ENCODE measurements around the gene MYADML2. TPM values are rescaled to one million over a fixed set of nuclear protein-coding genes. Genes with fewer than 3 reads are reported as not detected.
A peak's percentile ranks its signal among the peaks of the same experiment; 100 is the strongest.

Gene MYADML2
- total RNA-seq, 1 donor from 2014 or later = not detected

DNA sequence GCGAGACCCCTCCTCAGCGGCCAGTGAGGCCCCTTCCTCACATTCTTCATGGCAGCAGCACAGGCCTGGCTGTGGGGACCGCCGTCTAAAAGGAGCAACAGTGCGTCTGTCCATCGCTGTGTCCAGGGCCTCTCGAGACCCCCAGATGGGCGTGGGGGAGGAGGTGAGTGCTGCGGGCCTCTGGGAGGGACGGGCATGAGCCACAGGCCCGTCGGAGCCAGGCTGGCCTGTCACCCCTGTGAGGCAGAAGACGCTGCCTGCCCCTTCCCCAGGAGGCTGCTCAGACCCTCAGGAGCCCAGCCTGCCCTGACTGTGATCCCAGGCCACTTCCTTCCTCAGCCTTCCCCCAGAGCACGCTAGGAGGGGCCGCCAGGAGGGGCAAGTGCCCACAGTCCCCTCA is 7.8 kb downstream of the MYADML2 start:
- DNase-seq (ENCODE audit: extremely low spot score, unreplicated experiment) = no peak
- Mint-ChIP-seq H3K9me3 (no peaks in the 10 kb centered on the region), H3K36me3 (no peaks in the 10 kb centered on the region), H3K4me3 (no peak overlapping the region), H3K27ac (no peak overlapping the region), H3K27me3 (peaks cover 4% of the 10 kb centered on the region), H3K4me1 (ENCODE audit: unreplicated experiment) (no peaks in the 10 kb centered on the region)
- TF ChIP-seq, protein P1, sequence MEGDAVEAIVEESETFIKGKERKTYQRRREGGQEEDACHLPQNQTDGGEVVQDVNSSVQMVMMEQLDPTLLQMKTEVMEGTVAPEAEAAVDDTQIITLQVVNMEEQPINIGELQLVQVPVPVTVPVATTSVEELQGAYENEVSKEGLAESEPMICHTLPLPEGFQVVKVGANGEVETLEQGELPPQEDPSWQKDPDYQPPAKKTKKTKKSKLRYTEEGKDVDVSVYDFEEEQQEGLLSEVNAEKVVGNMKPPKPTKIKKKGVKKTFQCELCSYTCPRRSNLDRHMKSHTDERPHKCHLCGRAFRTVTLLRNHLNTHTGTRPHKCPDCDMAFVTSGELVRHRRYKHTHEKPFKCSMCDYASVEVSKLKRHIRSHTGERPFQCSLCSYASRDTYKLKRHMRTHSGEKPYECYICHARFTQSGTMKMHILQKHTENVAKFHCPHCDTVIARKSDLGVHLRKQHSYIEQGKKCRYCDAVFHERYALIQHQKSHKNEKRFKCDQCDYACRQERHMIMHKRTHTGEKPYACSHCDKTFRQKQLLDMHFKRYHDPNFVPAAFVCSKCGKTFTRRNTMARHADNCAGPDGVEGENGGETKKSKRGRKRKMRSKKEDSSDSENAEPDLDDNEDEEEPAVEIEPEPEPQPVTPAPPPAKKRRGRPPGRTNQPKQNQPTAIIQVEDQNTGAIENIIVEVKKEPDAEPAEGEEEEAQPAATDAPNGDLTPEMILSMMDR (conservative IDR thresholded peaks at IDR 0.05) = no peak

DNA sequence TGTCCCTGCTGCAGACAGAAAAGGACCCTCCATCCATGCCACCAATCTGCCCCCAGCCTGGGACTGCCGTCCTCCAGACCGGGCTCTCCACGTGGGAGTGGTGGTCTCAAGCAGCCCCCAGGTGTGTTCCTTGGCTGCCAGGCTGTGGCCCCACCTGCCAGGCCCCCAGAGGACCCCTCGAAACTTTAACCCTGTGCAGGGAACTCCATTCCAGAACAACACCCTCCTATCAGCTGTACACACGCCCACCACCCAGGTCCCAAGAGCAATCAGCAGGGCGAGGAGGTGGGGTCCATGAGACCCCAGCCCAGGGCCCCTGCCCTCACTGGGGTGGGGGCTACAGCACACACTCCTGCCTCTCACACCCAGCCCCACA is 11.3 kb downstream of the MYADML2 start:
- H3K4me3 Mint-ChIP-seq = peak overlapping the region; percentile 90
- H3K4me1 Mint-ChIP-seq (ENCODE audit: unreplicated experiment) = peaks cover 3% of the 10 kb centered on the region
- peaks cover 4% of the 10 kb centered on the region for H3K27me3 Mint-ChIP-seq
- peak overlapping the region; percentile 43 for H3K27ac Mint-ChIP-seq
- TF ChIP-seq, protein P1 (conservative IDR thresholded peaks at IDR 0.05) = no peak
- H3K9me3 Mint-ChIP-seq = no peaks in the 10 kb centered on the region
- DNase-seq (ENCODE audit: extremely low spot score, unreplicated experiment) = no peak
- no peaks in the 10 kb centered on the region for H3K36me3 Mint-ChIP-seq

DNA sequence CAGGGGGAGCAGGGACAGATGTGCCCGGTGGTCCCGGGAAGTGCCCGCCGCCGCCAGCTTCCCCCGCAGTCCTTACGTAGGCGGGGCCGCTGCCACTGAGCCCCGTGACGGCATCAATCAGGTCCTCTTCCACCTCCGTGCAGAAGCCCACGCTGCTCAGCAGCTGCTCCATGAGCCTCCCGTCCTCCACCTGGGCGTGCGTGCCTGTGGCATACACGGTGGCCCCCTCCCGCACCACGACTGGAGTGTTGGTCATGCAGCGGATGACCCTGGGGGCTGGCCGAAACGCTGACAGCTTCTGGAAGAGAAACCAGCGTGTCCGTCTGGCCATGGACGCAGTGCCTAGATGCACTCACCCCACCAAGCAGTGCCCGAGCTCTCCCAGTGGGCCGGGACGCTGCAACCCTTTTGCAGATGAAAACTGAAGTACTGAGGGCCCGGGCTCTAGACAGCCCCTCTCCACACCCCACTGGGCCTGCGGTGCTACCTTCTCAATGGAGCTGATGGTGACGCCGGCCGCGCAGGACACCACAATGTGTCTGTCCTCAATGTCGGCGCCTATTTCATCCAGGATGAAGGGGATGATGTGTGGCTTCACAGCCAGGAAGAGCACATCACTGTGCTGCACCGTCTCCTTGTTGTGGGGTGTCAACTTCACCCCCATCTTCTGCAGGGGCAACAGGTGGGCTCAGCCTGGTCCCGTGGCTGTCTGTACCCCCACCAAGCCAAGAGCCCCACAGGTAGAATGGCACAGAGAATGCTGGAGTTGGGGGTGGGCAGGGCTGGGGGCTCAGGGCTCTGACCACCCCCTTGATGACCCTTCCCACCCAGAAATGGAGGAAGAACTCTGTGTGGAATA is 12.0 kb downstream of the MYADML2 start:
- TF ChIP-seq, protein P1 (conservative IDR thresholded peaks at IDR 0.05) = no peak
- Mint-ChIP-seq H3K27ac (no peak overlapping the region), H3K27me3 (no peaks in the 10 kb centered on the region), H3K36me3 (no peaks in the 10 kb centered on the region), H3K4me1 (ENCODE audit: unreplicated experiment) (peaks cover 3% of the 10 kb centered on the region), H3K9me3 (no peaks in the 10 kb centered on the region), H3K4me3 (peak overlapping the region; percentile 90)
- DNase-seq (ENCODE audit: extremely low spot score, unreplicated experiment) = no peak

DNA sequence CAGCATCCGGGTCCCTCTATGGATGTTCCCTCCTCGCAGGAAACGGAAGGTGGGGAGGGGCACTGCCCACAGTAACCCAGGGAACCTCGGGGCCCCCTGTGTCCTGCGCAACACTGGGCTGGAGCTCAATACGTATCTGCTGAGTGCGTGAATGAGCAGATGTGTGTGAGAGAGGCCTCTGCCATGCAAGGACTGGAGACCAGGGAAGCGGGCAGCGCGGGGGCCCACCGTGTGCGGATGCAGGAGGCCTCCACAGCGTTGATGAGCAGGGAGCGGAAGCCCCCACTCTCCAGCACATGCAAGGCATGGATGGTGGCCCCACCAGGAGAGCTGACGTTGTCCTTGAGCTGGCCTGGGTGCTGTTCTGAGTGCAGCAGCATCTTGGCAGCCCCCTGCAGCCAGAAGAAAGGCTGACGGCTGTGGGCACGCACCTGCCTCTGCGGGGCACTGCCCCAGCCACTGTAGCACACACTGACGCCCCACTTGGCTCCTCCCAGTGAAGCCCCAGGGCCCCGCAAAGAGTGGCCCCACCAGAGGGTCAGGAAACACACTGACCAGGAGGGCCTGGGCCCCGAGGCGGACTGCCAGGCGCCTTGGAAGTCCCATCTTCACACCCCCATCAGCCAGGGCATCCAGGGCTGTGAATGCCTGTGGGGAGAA is 12.8 kb downstream of the MYADML2 start:
- peaks cover 3% of the 10 kb centered on the region for H3K4me1 Mint-ChIP-seq (ENCODE audit: unreplicated experiment)
- H3K36me3 Mint-ChIP-seq = no peaks in the 10 kb centered on the region
- TF ChIP-seq, protein P1 (conservative IDR thresholded peaks at IDR 0.05) = no peak
- no peaks in the 10 kb centered on the region for H3K27me3 Mint-ChIP-seq
- no peaks in the 10 kb centered on the region for H3K9me3 Mint-ChIP-seq
- no peak for DNase-seq (ENCODE audit: extremely low spot score, unreplicated experiment)
- peak overlapping the region; percentile 76 for H3K4me3 Mint-ChIP-seq
- peak overlapping the region; percentile 53 for H3K27ac Mint-ChIP-seq

DNA sequence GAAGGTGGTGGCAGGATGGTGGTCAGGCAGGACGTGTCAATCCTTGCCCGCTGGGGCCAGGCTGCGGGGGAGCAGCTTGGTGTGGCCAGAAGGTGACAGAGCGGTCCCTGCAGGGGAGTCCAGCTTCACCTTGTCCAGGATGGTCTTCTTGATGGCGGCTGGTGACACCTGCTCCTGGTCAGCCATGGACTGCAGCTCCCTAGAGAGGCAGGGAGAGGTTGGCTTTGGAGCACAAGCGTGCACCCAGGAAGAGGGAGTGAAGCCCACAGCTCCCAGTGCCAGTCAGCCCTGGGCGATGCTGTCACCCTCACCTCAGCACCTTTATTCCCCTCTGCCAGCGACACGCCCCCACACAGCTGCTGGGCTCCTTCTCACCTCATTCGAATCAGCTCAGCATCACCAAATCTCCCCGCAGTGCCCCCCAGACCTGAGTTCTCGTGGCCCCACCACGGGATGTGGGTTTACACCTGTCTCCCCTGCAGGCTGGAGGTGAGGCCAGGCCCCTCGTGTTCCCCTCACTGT is 13.8 kb downstream of the MYADML2 start:
- no peaks in the 10 kb centered on the region for H3K36me3 Mint-ChIP-seq
- TF ChIP-seq, protein P1 (conservative IDR thresholded peaks at IDR 0.05) = no peak
- no peak for DNase-seq (ENCODE audit: extremely low spot score, unreplicated experiment)
- H3K27me3 Mint-ChIP-seq = no peaks in the 10 kb centered on the region
- H3K4me3 Mint-ChIP-seq = no peak overlapping the region
- H3K27ac Mint-ChIP-seq = no peak overlapping the region
- H3K9me3 Mint-ChIP-seq = no peaks in the 10 kb centered on the region
- peaks cover 3% of the 10 kb centered on the region for H3K4me1 Mint-ChIP-seq (ENCODE audit: unreplicated experiment)

Measured in type B pancreatic cell (in vitro differentiated cells).